DMS53 (cell line): ENCODE measurements around the gene OR6J1.
"Not testable (repeated sequence)": the region's sequence is repeated elsewhere in the genome, so short reads cannot be mapped to it uniquely, and the experiment has no call there.

Experiments
- DNase-seq: peaks from one replicate; lab custom pipeline; 2025; lab: John Stamatoyannopoulos, UW

OR6J1 gene

GRCh38 chr14:22606380-22606779, 37.8 kb downstream of the OR6J1 start:
- peak; percentile 54 for DNase-seq

GRCh38 chr14:22602862-22603261, 41.3 kb downstream of the OR6J1 start:
- peak; percentile 9 for DNase-seq

DNA sequence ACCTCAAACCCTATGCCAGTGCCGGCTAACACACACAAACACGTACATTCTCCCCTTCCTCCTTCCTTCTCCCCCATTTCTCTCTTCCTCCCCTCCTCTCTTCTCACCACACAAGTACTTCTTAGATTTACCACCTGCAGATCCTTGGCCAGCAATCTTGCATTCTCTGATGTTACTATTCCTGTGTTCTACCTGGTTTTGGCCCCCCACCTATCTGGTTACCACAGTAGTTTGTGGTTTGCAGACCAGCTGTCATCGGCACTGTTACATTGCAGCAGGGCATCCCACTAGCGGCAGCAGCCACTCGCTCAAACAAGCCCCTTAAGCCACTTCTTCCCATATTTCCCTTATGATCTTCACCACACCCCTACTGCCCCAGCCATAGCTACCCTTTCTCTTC, 42.2 kb downstream of the OR6J1 start:
- DNase-seq = no peak

DNA sequence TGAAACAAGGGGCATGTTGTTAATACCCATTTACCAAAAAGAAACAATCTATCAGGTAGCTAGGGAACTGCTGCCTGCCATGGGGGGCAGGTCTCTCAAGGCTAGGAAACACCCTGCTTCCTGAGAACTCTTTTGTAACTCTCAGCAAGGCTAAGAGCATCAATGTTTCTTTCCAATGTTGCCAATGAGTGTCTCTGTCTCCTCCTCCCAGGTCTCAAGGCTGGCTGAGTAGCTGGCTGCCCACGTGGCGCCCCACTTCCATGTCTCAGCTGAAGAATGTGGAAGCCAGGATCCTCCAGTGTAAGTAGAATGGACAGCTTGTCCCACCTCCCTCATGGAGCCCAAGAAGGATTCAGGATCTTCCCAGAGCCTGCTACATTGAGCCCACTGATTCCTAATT, 42.7 kb downstream of the OR6J1 start:
- DNase-seq = no peak

DNA sequence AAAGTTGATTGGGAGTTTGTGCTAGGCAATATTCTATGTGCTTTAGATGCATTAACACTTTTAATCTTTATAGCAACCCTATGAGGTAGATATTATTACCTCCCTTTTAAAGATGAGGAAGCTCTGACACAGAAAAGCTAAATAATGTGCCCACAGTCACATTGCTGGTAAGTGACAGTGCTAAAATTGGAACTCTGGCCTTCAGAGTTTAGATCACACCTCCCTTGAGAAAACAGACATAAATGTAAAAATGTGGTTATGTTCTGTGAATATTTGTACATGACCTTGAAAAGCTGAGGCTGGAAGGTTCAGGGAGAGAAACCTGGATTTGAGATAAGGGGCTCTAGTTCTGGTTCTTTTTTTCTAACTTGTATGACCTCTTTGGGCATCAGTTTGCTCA, 44.1 kb downstream of the OR6J1 start:
- no peak for DNase-seq

GRCh38 chr14:22599349-22599748, 44.8 kb downstream of the OR6J1 start:
- DNase-seq = no peak

DNA sequence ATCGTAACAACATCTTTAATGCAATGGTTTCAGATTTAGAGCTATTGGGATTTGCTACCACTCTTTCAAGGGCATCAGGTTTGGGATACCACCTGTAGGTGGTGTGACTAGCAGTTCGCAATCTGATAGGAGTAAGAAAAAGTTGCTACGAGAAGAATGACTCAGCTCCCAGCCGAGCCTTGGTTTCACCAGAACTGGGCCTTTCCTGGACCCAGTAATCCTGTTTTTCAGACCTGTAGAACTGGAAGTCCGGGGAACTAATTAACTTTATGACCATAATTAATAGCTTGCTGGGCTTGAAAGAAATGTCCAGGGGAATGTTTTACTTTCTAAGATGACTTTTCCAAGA, 45.3 kb downstream of the OR6J1 start:
- peak; percentile 67 for DNase-seq

GRCh38 chr14:22598099-22598895, 45.9 kb downstream of the OR6J1 start, which contains the start of gene ABHD4:
ABHD4 (plus strand) TSS chr14:22598300; CDS start chr14:22598307, 7 bp downstream.
- DNase-seq = peak; percentile 79

DNA sequence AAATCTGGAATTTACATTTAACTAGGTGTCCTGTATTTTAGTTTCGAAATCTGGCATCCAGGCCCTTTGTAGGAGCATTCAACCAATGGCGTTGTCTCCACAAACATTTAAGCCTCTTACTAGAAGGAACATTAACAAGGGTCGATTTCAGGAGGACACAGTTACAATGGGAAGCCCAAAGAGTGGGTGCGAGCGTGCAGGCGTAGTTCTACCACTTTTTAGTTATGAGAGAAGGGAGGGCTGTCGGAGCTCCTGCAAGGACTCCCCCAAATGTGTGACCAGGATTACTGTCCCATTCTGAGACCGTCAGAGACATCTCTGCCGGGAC, 46.4 kb downstream of the OR6J1 start:
- no peak for DNase-seq

DNA sequence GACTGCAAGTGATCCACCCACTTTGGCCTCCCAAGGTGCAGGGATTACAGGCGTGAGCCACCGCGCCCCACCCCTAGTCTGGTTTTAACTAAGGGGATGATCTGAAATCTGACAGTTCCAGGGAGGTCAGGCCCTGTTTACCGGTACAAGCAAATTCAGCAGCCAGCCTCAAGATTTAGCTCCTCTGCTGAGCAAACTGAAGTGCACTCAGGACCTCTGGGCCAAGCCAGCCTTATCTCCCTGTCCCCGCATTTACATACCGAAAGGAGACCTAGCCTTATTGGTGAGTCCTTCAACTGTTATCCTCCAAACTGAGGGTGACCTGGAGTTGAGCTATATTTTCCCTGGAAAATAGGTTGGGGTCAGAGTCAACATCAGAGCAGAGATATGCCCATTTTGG, 46.9 kb downstream of the OR6J1 start:
- no peak for DNase-seq

DNA sequence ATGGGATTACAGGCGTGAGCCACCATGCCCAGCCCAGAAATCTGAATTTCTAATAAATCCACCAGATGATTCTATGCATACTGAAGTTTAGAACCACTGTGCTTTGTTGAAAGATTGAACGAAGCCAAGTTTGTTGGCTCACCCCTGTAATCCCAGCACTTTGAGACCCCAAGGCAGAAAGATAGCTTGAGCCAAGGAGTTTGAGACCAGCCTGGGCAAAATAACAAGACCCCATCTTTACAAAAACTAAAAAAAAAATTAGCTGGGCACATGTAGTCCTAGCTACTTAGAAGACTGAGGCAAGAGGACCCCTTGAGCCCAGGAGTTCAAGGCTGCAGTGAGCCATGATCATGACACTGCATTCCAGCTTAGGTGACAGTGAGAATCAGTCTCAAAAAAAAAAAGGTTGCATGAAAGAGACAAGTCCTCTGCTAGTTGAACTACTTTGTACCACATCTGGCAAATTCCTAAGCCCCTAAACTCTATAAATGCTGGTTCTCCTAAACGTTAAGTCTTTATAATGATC, 47.7 kb downstream of the OR6J1 start:
- DNase-seq = no peak

DNA sequence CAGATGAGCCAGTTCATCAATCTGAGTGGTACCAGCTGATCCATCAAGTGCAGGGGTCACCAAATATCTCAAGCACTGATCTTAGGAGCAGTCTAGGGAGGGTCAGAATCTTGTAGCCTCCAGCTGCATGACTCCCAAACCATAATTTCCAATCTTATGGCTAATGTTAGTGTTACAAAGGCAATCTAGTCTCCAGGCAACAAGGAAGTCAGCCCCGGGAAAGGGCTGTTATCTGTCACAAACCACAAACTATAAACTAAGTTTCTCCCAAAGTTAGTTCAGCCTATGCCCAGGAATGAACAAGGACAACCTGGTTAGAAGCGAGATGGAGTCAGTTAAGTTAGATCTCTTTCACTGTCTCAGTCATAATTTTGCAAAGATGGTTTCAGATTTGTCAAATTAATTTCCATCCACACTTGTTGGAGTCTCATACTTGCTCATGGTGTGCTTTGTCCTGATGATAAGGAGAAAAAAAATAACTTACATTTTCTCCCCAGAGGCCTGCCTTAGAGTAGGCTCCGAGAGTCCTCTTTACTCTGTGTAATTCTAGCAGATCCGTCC, 49.9 kb downstream of the OR6J1 start:
- DNase-seq = no peak

DNA sequence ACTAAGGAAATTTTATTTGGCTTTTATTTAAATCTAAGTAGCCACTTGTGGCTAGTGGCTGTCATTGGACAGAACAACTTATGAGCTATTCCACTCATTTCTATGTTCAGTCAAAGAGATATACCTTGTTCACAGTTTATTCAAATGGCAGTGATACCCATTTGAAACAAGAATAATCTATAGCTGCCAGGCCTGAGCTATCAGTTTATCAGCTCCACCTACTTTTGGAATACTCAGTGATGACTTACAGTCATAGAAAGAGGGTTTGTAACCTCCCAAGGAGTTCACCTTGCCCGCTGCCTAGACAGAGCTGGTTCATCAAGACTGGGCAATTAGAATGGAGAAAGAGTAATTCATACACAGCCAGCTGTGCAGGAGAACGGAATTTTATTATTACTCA, 50.6 kb downstream of the OR6J1 start:
- DNase-seq = no peak

DNA sequence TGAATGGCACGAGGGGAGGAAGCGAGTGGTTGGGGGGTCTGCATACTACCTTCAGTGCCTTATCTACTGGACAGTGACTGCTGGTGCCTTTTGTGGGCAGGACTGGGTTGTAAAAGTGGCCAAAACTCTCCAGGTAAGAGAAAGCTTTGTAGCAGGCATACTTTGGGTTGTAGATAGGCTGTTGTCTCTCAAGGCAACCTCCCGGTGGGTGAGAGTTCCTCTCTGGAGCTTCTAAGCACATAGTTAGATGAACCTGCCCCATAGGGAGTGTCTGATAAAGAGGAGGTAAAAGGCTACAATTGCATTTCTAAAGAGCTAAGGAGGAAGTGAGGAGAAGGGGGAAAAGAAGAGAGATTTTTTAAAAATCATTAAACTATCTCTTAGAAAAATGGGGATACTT, 51.0 kb downstream of the OR6J1 start:
- no peak for DNase-seq

DNA sequence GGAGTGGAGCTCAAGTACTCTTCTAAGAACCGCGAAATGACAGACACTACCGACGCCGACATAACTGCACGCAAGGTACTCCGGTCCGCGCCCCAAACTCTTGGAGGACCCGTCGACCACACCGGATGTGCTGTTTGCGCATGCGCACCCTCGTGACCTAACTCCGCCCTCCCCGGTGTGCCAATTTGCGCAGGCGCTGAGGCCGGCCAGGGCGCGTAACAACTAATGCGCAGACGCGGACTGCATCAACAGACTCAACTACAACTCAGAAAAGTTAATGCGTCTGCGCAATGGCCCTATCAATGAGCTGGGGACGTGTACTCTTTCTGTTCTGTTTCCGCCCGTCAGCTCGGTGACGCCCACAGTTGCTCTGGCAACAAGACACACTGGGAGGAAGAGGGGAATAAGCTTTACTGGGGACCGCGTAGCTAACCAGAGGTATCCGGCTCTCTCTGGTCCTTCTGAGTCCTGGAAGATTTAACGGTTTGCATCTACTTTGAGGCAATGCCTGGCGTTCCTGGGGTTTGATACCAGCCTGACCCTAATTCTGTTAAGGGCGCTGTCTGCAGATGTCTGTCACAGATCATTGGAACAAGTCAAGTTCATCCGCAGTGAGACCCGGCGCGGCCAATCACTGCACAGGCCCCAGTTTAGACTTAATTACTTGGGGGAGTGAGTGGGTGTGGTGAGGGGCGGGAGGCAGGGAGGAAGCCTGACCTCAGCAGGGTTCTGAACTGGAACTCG, 54.9 kb downstream of the OR6J1 start, which contains the start of gene DAD1:
DAD1 (minus strand) TSS at position 129 of the 744 bp plus-strand sequence; CDS start at position 62, 67 bp downstream.
- DNase-seq = peak; percentile 98

DNA sequence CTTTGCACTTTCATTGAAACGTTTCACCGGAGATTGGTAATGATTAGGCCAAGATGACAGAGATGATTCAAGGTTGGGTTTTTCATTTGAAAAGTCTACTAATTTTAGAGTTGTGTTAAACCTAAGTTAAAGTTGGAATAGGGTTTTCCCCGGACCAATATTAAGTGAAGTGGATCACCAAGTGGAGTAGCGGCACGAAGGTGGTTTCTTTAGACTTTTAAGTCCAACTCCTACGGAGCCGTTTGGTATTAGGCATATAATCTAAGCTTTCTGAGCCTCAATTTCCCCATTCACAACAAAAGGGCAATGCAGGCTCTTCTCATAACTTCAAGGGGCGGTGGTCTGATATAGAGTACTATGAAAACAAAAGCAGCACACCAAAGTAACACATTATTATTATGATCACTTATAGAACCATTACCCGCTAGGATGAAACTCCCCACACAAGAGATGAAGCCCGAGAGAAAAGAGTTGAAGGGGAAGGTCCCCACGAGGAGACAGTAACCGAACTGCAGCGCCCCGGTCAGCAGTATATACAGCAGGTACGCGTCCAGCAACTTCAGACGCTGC, 55.5 kb downstream of the OR6J1 start:
- DNase-seq = no peak

DNA sequence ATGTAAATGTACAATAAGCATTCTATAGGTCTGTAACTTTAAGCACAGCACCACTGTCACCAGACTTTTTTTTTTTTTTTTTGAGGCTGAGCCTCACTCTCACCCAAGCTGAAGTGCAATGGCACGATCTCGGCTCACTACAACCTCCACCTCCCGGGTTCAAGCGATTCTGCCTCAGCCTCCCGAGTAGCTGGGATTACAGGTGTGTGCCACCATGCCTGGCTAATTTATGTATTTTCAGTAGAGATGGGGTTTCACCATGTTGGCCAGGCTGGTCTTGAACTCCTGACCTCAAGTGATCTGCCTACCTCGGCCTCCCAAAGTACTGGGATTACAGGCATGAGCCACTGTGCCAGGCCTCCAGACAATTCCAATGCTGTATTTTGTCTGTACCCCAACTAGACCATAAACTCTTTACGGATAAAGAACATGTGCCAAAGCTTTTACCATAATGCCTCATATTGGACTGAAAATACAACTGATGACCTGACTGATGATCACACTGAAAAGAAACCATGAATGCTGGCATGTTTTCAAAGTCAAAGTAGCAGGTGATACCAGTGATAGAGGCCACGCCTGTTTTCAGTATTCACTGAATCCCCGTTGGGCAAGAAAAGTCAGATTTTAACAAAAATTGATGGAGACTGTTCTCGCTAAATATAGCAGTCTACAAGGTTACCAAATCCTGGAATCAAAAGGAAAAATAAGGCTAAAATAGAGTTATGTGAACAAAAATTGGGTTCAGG, 56.3 kb downstream of the OR6J1 start:
- DNase-seq = not testable (repeated sequence)

DNA sequence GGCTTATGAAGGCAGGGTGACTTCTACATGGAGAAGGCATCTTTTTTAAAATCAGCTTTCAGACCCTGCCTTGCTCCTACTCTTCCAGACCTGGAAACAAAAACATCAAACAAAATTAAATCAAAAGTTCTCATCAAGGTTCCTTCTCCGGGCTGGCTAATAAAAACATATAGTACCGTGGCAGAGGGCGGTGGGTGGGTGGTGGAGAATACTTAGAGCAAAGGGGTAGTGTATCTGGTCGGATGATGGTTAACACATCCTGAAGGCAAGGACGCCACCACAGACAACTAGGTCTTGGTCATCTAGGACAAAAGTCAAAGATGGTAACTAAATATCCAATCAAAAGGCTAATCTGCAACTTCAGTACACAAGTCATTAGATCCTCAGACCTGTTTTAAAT, 56.9 kb downstream of the OR6J1 start:
- DNase-seq = no peak

DNA sequence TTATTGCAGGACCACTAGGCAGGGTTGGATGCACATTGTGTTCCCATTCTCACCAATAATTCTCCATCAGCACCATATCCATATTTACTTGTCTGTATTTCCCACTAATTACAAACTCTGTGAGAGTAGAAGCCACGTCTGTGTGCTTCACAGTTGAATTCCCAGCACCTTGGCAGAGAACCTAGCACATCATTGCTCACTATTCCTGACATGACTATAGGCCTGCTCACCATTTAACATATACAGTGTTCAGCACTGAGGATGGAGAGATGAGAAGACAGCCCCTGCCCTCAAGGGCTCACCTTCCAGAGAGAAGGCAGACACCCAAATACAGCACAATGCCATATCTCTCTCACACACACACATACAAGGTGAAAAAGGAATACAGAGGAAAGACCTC, 60.2 kb downstream of the OR6J1 start:
- DNase-seq = no peak
